ENCODE measurements around the gene PTTG1IP. TPM values are rescaled to one million over a fixed set of nuclear protein-coding genes. Genes with fewer than 3 reads are reported as not detected.

Gene PTTG1IP
- total RNA-seq, 6 experiments from 2014 or later: 241 to 290 (median 277) TPM

DNA sequence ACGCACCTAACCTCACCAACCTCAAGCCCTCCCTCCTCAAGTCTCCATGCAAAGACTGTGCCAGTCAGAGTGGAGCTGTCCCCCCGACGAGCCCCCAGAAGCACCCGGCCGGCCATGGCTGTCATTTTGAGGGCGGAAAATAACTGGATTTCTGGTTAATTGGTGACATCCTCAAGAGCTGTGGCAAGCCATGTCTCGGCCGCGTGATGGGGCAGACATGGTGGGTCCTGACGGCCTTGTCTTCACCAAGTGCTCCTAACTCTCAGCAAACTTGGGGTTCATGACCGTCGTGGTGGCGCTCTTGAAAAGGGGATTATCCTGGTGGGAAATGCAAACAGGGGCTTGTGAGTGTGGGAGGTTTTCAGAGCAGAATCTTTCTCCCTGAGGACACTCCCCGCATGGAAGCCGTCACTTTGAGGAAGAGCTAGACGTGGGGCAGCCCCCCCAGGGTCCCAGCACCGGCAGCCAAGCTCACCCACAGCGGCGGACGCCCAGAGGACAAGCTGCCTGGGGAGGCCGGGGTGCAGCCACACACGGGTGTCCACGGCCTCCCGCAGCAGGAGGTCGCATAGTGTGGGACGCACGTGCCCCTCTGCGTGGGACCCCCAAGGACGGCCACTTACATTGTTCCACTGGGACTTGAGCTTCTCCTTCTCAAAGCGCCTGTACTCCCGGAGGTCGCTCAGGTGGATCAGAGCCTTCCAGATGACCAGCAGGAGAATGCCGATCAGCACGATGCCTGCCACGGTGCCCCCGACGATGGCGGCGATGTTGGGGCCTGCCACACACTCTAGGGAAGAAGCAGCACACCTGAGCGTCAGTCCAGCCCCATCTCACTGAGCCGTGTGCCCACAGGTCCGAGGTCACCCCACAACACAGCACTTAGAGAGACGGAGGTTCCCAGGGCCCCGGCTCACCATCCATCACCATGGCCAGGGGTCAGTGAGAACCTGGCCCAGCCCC, 12.9 kb upstream of the PTTG1IP start:
- H3K36me3 Mint-ChIP-seq (ENCODE audit: low read depth): no peaks in the 10 kb centered on the region
- no peak for TF ChIP-seq CTCF (IDR thresholded peaks at IDR 0.05)
- DNase-seq: no peak
- no peak overlapping the region for H3K27ac Mint-ChIP-seq
- H3K9me3 Mint-ChIP-seq: no peaks in the 10 kb centered on the region
- H3K4me3 Mint-ChIP-seq: no peak overlapping the region
- H3K27me3 Mint-ChIP-seq (ENCODE audit: insufficient read depth): peaks cover 13% of the 10 kb centered on the region
- peaks cover 15% of the 10 kb centered on the region for H3K4me1 Mint-ChIP-seq (ENCODE audit: low read depth)

- no peak for DNase-seq
- peaks cover 23% of the 10 kb centered on the region for H3K4me1 Mint-ChIP-seq (ENCODE audit: low read depth)
- H3K36me3 Mint-ChIP-seq (ENCODE audit: low read depth): no peaks in the 10 kb centered on the region
- no peak overlapping the region for H3K4me3 Mint-ChIP-seq
- TF ChIP-seq CTCF (IDR thresholded peaks at IDR 0.05): no peak
- peaks cover 10% of the 10 kb centered on the region for H3K27me3 Mint-ChIP-seq (ENCODE audit: insufficient read depth)
- no peak overlapping the region for H3K27ac Mint-ChIP-seq
- no peaks in the 10 kb centered on the region for H3K9me3 Mint-ChIP-seq
Measured at GRCh38 chr21:44885615-44886014, 12.1 kb upstream of the PTTG1IP start.

- peaks cover 33% of the 10 kb centered on the region for H3K4me1 Mint-ChIP-seq (ENCODE audit: low read depth)
- no peaks in the 10 kb centered on the region for H3K36me3 Mint-ChIP-seq (ENCODE audit: low read depth)
- DNase-seq: no peak
- H3K27ac Mint-ChIP-seq: no peak overlapping the region
- H3K27me3 Mint-ChIP-seq (ENCODE audit: insufficient read depth): peaks cover 6% of the 10 kb centered on the region
- TF ChIP-seq CTCF (IDR thresholded peaks at IDR 0.05): no peak
- no peaks in the 10 kb centered on the region for H3K9me3 Mint-ChIP-seq
- no peak overlapping the region for H3K4me3 Mint-ChIP-seq
Measured at GRCh38 chr21:44884097-44884496, 10.6 kb upstream of the PTTG1IP start.

GRCh38 chr21:44883250-44883649, 9.8 kb upstream of the PTTG1IP start:
- Mint-ChIP-seq H3K27me3 (ENCODE audit: insufficient read depth) (peaks cover 6% of the 10 kb centered on the region), H3K4me3 (no peak overlapping the region), H3K36me3 (ENCODE audit: low read depth) (no peaks in the 10 kb centered on the region), H3K27ac (no peak overlapping the region), H3K9me3 (no peaks in the 10 kb centered on the region), H3K4me1 (ENCODE audit: low read depth) (peaks cover 37% of the 10 kb centered on the region)
- TF ChIP-seq CTCF (IDR thresholded peaks at IDR 0.05): no peak
- DNase-seq: no peak

GRCh38 chr21:44881198-44881872, 7.8 kb upstream of the PTTG1IP start:
- DNase-seq: peak; percentile 59
- no peaks in the 10 kb centered on the region for H3K36me3 Mint-ChIP-seq (ENCODE audit: low read depth)
- no peaks in the 10 kb centered on the region for H3K9me3 Mint-ChIP-seq
- H3K4me3 Mint-ChIP-seq: peak overlapping the region; percentile 36
- peak overlapping the region; percentile 77 for H3K27ac Mint-ChIP-seq
- TF ChIP-seq CTCF (IDR thresholded peaks at IDR 0.05): no peak
- peaks cover 41% of the 10 kb centered on the region for H3K4me1 Mint-ChIP-seq (ENCODE audit: low read depth)
- peaks cover 5% of the 10 kb centered on the region; the same call in 1 of the 2 replicates for H3K27me3 Mint-ChIP-seq (ENCODE audit: insufficient read depth)
